NCI-H2196 treated with DMSO at 0.1 percent for 48 hours (cell line): ENCODE data around the gene ETV7.
"Not testable (repeated sequence)": the region's sequence is repeated elsewhere in the genome, so short reads cannot be mapped to it uniquely, and the experiment has no call there.

ENCODE experiments used
- DNase-seq: peaks from one replicate; lab custom pipeline; 2025; ENCODE audit not compliant: unreplicated experiment; lab: John Stamatoyannopoulos, UW

ETV7 gene

GRCh38 chr6:36343109-36343680, 44.3 kb downstream of the ETV7 start:
- no peak for DNase-seq

GRCh38 chr6:36340618-36341454, 46.6 kb downstream of the ETV7 start:
- DNase-seq = no peak

GRCh38 chr6:36340306-36340617, 47.2 kb downstream of the ETV7 start:
- DNase-seq = no peak

GRCh38 chr6:36339146-36339545, 48.3 kb downstream of the ETV7 start:
- no peak for DNase-seq

GRCh38 chr6:36338223-36338622, 49.2 kb downstream of the ETV7 start:
- DNase-seq = not testable (repeated sequence)

- no peak for DNase-seq
Observed at GRCh38 chr6:36337814-36338213, 49.7 kb downstream of the ETV7 start.

- no peak for DNase-seq
Observed at GRCh38 chr6:36336779-36337241, 50.7 kb downstream of the ETV7 start, which contains the start of gene BNIP5. BNIP5 (minus strand) TSS chr6:36336888; CDS start chr6:36330690, 6,198 bp downstream.

GRCh38 chr6:36336208-36336710, 51.2 kb downstream of the ETV7 start:
- DNase-seq = no peak

GRCh38 chr6:36335465-36336207, 51.8 kb downstream of the ETV7 start:
- DNase-seq = no peak

- no peak for DNase-seq
Observed at GRCh38 chr6:36334832-36335459, 52.5 kb downstream of the ETV7 start.

GRCh38 chr6:36333931-36334725, 53.3 kb downstream of the ETV7 start:
- no peak for DNase-seq

GRCh38 chr6:36333171-36333895, 54.1 kb downstream of the ETV7 start:
- no peak for DNase-seq

- DNase-seq = no peak
Observed at GRCh38 chr6:36331381-36331780, 56.1 kb downstream of the ETV7 start.

GRCh38 chr6:36330366-36330765, 57.1 kb downstream of the ETV7 start:
- DNase-seq = no peak

GRCh38 chr6:36329798-36330291, 57.6 kb downstream of the ETV7 start:
- no peak for DNase-seq

- no peak for DNase-seq
Observed at GRCh38 chr6:36328600-36328999, 58.9 kb downstream of the ETV7 start.

GRCh38 chr6:36327919-36328236, 59.6 kb downstream of the ETV7 start:
- no peak for DNase-seq

- DNase-seq = no peak
Observed at GRCh38 chr6:36327226-36327918, 60.1 kb downstream of the ETV7 start.

GRCh38 chr6:36326356-36326995, 61.0 kb downstream of the ETV7 start:
- no peak for DNase-seq
